ENCODE results near the gene LUZP1. TPM values are rescaled to one million over a fixed set of nuclear protein-coding genes. Genes with fewer than 3 reads are reported as not detected.

The LUZP1 gene
- total and polyA plus RNA-seq, 2 donors (not counting 3 experiments of a cell fraction or from before 2014, with no cell fraction given) = 26.3 to 82.4 TPM

- ChIA-PET CTCF (interaction anchor here (1.3 to 17.3 kb wide), 2 partner anchors 14 to 99 kb away, joined by 7 to 671 read pairs; no protein-coding TSS in a partner anchor), POLR2A (no interaction called here)
- H3K27me3 ChIP-seq (ENCODE audit: control insufficient read depth in 2 of 2, insufficient read depth in 2 of 2, low read length in 2 of 2) = no peaks in the 10 kb centered on the region
- peaks cover 3% of the 10 kb centered on the region for H4K20me1 ChIP-seq (replicated peaks; ENCODE audit: control insufficient read depth, extremely low read depth, insufficient read depth, low read length)
- H3K9me1 ChIP-seq (replicated peaks; ENCODE audit: control insufficient read depth, extremely low read depth, insufficient read depth, low read length) = no peaks in the 10 kb centered on the region
- no TSS peak for BruUV-seq (replicated peaks)
- H3K4me1 ChIP-seq (ENCODE audit: control insufficient read depth, extremely low read depth, insufficient read depth, low read length) = peaks cover 11% of the 10 kb centered on the region
- no peak overlapping the region for H3K27ac ChIP-seq (ENCODE audit: insufficient read depth, low read depth, low read length)
- dilution Hi-C loops (cut with MboI; ENCODE audit: extremely low pct_ligation_motif_present, low sequenced_read_pairs) = no loop called here
- DNase-seq (ENCODE audit: low read depth, low spot score) (no peak), FAIRE-seq (no peak)
- peaks cover 12% of the 10 kb centered on the region for H3K79me2 ChIP-seq (ENCODE audit: control insufficient read depth, insufficient read depth, low read length)
- intact Hi-C loops (cut with micrococcal nuclease) = loop anchor here (5.0 kb wide), 1 partner anchor 108 kb away; no protein-coding TSS in a partner anchor
- TF ChIP-seq POLR2AphosphoS5 (IDR thresholded peaks at IDR 0.05; ENCODE audit: insufficient read depth, low read depth, low read length) (peak; percentile 4), MYC (IDR thresholded peaks at IDR 0.05; ENCODE audit: low read depth, low read length) (no peak), POLR2A (IDR thresholded peaks at IDR 0.05; ENCODE audit: low read depth, low read length) (no peak), JUN (IDR thresholded peaks at IDR 0.05; ENCODE audit: borderline replicate concordance, insufficient read depth, insufficient read length, low read depth) (no peak), CTCF (IDR thresholded peaks at IDR 0.05; ENCODE audit: extremely low read depth in 1 of 2, insufficient read depth in 1 of 2, low read depth in 1 of 2, low read length in 2 of 2) (no peak), MAX (IDR thresholded peaks at IDR 0.05; ENCODE audit: insufficient read depth, insufficient read length) (no peak), EZH2 (IDR thresholded peaks at IDR 0.05; ENCODE audit: borderline replicate concordance, low read depth, low read length, severe bottlenecking) (no peak), FOS (IDR thresholded peaks at IDR 0.05; ENCODE audit: borderline replicate concordance, insufficient read depth, low read length) (no peak)
- H3K4me3 ChIP-seq (replicated peaks in 1 of 3; ENCODE audit: insufficient read depth in 1 of 3, low read depth in 1 of 3, low read length in 3 of 3) = no peak overlapping the region
- H3K4me2 ChIP-seq (ENCODE audit: insufficient read depth, low read length) = no peak overlapping the region
- H3K9me3 ChIP-seq (replicated peaks; ENCODE audit: control insufficient read depth, insufficient read depth, low read length) = no peaks in the 10 kb centered on the region
- H2AFZ ChIP-seq (ENCODE audit: low read depth, low read length) = no peak overlapping the region
- no peak overlapping the region for H3K9ac ChIP-seq (replicated peaks; ENCODE audit: extremely low read depth, insufficient read depth, low read length)
- H3K36me3 ChIP-seq (ENCODE audit: control insufficient read depth in 2 of 2, extremely low read depth in 1 of 2, insufficient read depth in 2 of 2, low read length in 2 of 2) = peaks cover 21 to 60% of the 10 kb centered on the region in 2 experiments
These were observed 83.8 kb downstream of the LUZP1 start for GRCh38 chr1:23084880-23085279.
